G401 (cell line): ENCODE data around the gene RGS1. TPM values are rescaled to one million over a fixed set of nuclear protein-coding genes. Genes with fewer than 3 reads are reported as not detected.

Experiments used
- DNase-seq: peaks from one replicate; pipeline ENCODE4 v3.0.0-alpha.2; 2015; ENCODE audit warnings: low spot score
- in situ Hi-C: cut with HindIII; loops from 2 replicates; pipeline ENCODE4 v1.10.0; 2016; ENCODE audit warnings: low sequenced_read_pairs, mixed read lengths
- total RNA-seq: library from RNA; depleted of rRNA; stranded (reverse); fragments of >200 nt; shearing (Covaris generic); gene quantifications from 2 replicates; pipeline ENCODE4 v1.2.3, GENCODE V29; 2014

The RGS1 gene
- total RNA-seq, 1 experiment from 2014 or later: 74.0 TPM

- DNase-seq: no peak
- in situ Hi-C loops: no loop called here
Measured at GRCh38 chr1:192578144-192578909, 2.8 kb downstream of the RGS1 start.

GRCh38 chr1:192579010-192579738 is 3.6 kb downstream of the RGS1 start:
- in situ Hi-C loops: no loop called here
- no peak for DNase-seq

GRCh38 chr1:192580351-192580962 is 4.9 kb downstream of the RGS1 start:
- in situ Hi-C loops: no loop called here
- DNase-seq: peak; percentile 27

GRCh38 chr1:192581131-192581927 is 5.8 kb downstream of the RGS1 start:
- in situ Hi-C loops: no loop called here

GRCh38 chr1:192584866-192585265 is 9.3 kb downstream of the RGS1 start:
- no peak for DNase-seq
- in situ Hi-C loops: no loop called here

More at GRCh38 chr1:192581131-192581927, 5.8 kb downstream of the RGS1 start:
- no peak for DNase-seq

- in situ Hi-C loops: no loop called here
- no peak for DNase-seq
Measured at GRCh38 chr1:192587386-192588266, 12.1 kb downstream of the RGS1 start.

GRCh38 chr1:192588546-192588945 is 13.0 kb downstream of the RGS1 start:
- in situ Hi-C loops: no loop called here
- DNase-seq: no peak

- in situ Hi-C loops: no loop called here
- DNase-seq: no peak
Measured at GRCh38 chr1:192589813-192590212, 14.2 kb downstream of the RGS1 start.

GRCh38 chr1:192592517-192592916 is 16.9 kb downstream of the RGS1 start:
- DNase-seq: no peak
- in situ Hi-C loops: no loop called here

GRCh38 chr1:192592981-192593708 is 17.6 kb downstream of the RGS1 start:
- in situ Hi-C loops: no loop called here
- no peak for DNase-seq

GRCh38 chr1:192595299-192595698 is 19.7 kb downstream of the RGS1 start:
- in situ Hi-C loops: no loop called here
- no peak for DNase-seq

GRCh38 chr1:192598589-192598988 is 23.0 kb downstream of the RGS1 start:
- in situ Hi-C loops: no loop called here
- no peak for DNase-seq

- no peak for DNase-seq
- in situ Hi-C loops: no loop called here
Measured at GRCh38 chr1:192600275-192600674, 24.7 kb downstream of the RGS1 start.

GRCh38 chr1:192601143-192601542 is 25.6 kb downstream of the RGS1 start:
- DNase-seq: no peak
- in situ Hi-C loops: no loop called here

- in situ Hi-C loops: no loop called here
Measured at GRCh38 chr1:192601567-192601966, 26.0 kb downstream of the RGS1 start.

GRCh38 chr1:192602757-192603156 is 27.2 kb downstream of the RGS1 start:
- no peak for DNase-seq

More at GRCh38 chr1:192601567-192601966, 26.0 kb downstream of the RGS1 start:
- DNase-seq: no peak

GRCh38 chr1:192603218-192603787 is 27.7 kb downstream of the RGS1 start:
- in situ Hi-C loops: no loop called here
- no peak for DNase-seq

More at GRCh38 chr1:192602757-192603156, 27.2 kb downstream of the RGS1 start:
- in situ Hi-C loops: no loop called here
